HepG2 (cell line): ENCODE results near the gene UBTF. TPM values are rescaled to one million over a fixed set of nuclear protein-coding genes. Genes with fewer than 3 reads are reported as not detected.

Experiments
- ATAC-seq: fragments of 200-7000 bp; cut with Tn5 transposase; 3 replicates; pipeline ENCODE4 v1.9.1; 2020; ENCODE audit warnings: mild to moderate bottlenecking, moderate library complexity
- BruUV-seq: library from RNA; stranded (reverse); fragments of 400-500 nt; replicated peaks from 2 replicates; lab custom pipeline; 2021; lab: Mats Ljungman, UMichigan
- CTCF ChIA-PET: fragments of 300-600 bp; formaldehyde crosslinking; extraction: SDS; loops from one replicate; lab custom pipeline; 2021; ENCODE audit warnings: low total read pairs, inconsistent platforms, low intra/inter-chr PET ratio; lab: Yijun Ruan, JAX
- POLR2A ChIA-PET: fragments of 350-600 bp; sonication (Branson Sonifier 250); formaldehyde crosslinking; loops from one replicate; lab custom pipeline; 2020; ENCODE audit warnings: antibody characterized with exemption, inconsistent platforms; lab: Yijun Ruan, JAX
- DNase-seq: peaks from one replicate; pipeline ENCODE4 v3.0.0-alpha.2; 2015; ENCODE audit warnings: low spot score
- FAIRE-seq: peaks from 3 replicates; lab custom pipeline; 2011; peaks lifted over from hg19 to GRCh38; lab: Jason Lieb, UNC
- H2AFZ ChIP-seq: one replicate; pipeline ENCODE4 v1.6.1; 2011; ENCODE audit warnings: low read length, inconsistent platforms
- H3K27ac ChIP-seq: fragments of 300-600 bp; 3 replicates; pipeline ENCODE4 v1.8.0; 2011; ENCODE audit warnings: mixed run types, mild to moderate bottlenecking, mixed read lengths, low read length, inconsistent platforms; ENCODE audit not compliant: insufficient read depth; ENCODE audit errors: extremely low read length
- H3K27me3 ChIP-seq, 2 experiments: fragments of 200-600 bp in 1 of 2; 2 replicates in 1 of 2; 3 replicates in 1 of 2; pipeline versions ENCODE4 v1.6.0 to v1.8.0; 2011; ENCODE audit warnings: low read length in 2 of 2, mild to moderate bottlenecking in 2 of 2, moderate library complexity in 2 of 2, inconsistent platforms in 1 of 2; ENCODE audit not compliant: insufficient read depth in 2 of 2, control insufficient read depth in 1 of 2
- H3K36me3 ChIP-seq, 2 experiments: fragments of 200-600 bp in 1 of 2; replicated peaks in 1 of 2; 2 replicates in 1 of 2; 3 replicates in 1 of 2; pipeline versions ENCODE4 v1.5.1 to v1.8.0; 2011; ENCODE audit warnings: low read length in 2 of 2, inconsistent platforms in 1 of 2; ENCODE audit not compliant: insufficient read depth in 2 of 2, control insufficient read depth in 1 of 2
- H3K4me1 ChIP-seq: 2 replicates; pipeline ENCODE4 v1.5.1; 2012; ENCODE audit warnings: low read length, inconsistent platforms; ENCODE audit not compliant: insufficient read depth
- H3K4me2 ChIP-seq: 2 replicates; pipeline ENCODE4 v1.6.0; 2011; ENCODE audit warnings: low read depth, low read length, inconsistent platforms
- H3K4me3 ChIP-seq, 3 experiments: fragments of 200-600 bp in 1 of 3; sonication (generic), shearing (Covaris generic) in 1 of 3; replicated peaks in 1 of 3; 2 replicates each; pipeline ENCODE4 v1.5.1; 2011 to 2016; ENCODE audit warnings: low read length in 3 of 3, inconsistent platforms in 2 of 3, low read depth in 2 of 3, mild to moderate bottlenecking in 2 of 3, control low read depth in 1 of 3, mixed read lengths in 1 of 3; ENCODE audit not compliant: insufficient read depth in 1 of 3
- H3K79me2 ChIP-seq: one replicate; pipeline ENCODE4 v1.6.1; 2011; ENCODE audit warnings: low read length, inconsistent platforms; ENCODE audit not compliant: insufficient read depth
- H3K9ac ChIP-seq: 2 replicates; pipeline ENCODE4 v1.6.0; 2011; ENCODE audit warnings: mild to moderate bottlenecking, low read depth, low read length, inconsistent platforms; ENCODE audit not compliant: insufficient read depth
- H3K9me3 ChIP-seq: 2 replicates; pipeline ENCODE4 v1.5.1; 2012; ENCODE audit warnings: mild to moderate bottlenecking, low read length
- H4K20me1 ChIP-seq: 2 replicates; pipeline ENCODE4 v1.6.0; 2011; ENCODE audit warnings: inconsistent platforms, mild to moderate bottlenecking, low read length, moderate library complexity; ENCODE audit not compliant: insufficient read depth
- ELF1 ChIP-seq: sonication (generic); formaldehyde crosslinking; IDR thresholded peaks from 2 replicates; pipeline ENCODE4 v1.4.0; 2020; ENCODE audit warnings: missing genetic modification reagents
- HNF4G ChIP-seq, 2 experiments: sonication (generic) in 1 of 2; formaldehyde crosslinking in 1 of 2; IDR thresholded peaks; 2 replicates each; pipeline versions ENCODE4 v1.4.0 to v1.6.1; 2011 to 2020; ENCODE audit warnings: borderline replicate concordance in 2 of 2, low read depth in 2 of 2, mild to moderate bottlenecking in 2 of 2, low read length in 1 of 2, missing genetic modification reagents in 1 of 2, moderate library complexity in 1 of 2
- NONO ChIP-seq, 2 experiments: fragments of 450-650 bp in 1 of 2; sonication (generic) in 1 of 2; formaldehyde crosslinking in 1 of 2; IDR thresholded peaks in 1 of 2; conservative IDR thresholded peaks in 1 of 2; 2 replicates each; pipeline versions ENCODE4 v1.6.1 to v1.8.0; 2017 to 2022; ENCODE audit warnings: mild to moderate bottlenecking in 1 of 2, missing genetic modification reagents in 1 of 2, moderate library complexity in 1 of 2
- NR2F1 ChIP-seq, 2 experiments: fragments of 450-650 bp in 1 of 2; formaldehyde crosslinking in 1 of 2; IDR thresholded peaks; 2 replicates each; pipeline versions ENCODE4 v1.5.0 to v1.6.1; 2016 to 2020; ENCODE audit warnings: mild to moderate bottlenecking in 1 of 2, missing compliant biosample characterization in 1 of 2, missing genetic modification reagents in 1 of 2, moderate library complexity in 1 of 2
- ZC3H4 ChIP-seq: sonication (generic); formaldehyde crosslinking; IDR thresholded peaks from 2 replicates; pipeline ENCODE4 v1.4.0; 2020; ENCODE audit warnings: missing genetic modification reagents, borderline replicate concordance
- ZNF24 ChIP-seq: fragments of 450-650 bp; IDR thresholded peaks from 2 replicates; pipeline ENCODE4 v1.6.1; 2017; ENCODE audit warnings: antibody characterized with exemption, mild to moderate bottlenecking
- ZNF33B ChIP-seq: sonication (generic); formaldehyde crosslinking; IDR thresholded peaks from 2 replicates; pipeline ENCODE4 v1.5.1; 2020; ENCODE audit warnings: mild to moderate bottlenecking, missing genetic modification reagents
- ZNF44 ChIP-seq: sonication (generic); formaldehyde crosslinking; IDR thresholded peaks from 2 replicates; pipeline ENCODE4 v1.5.1; 2020; ENCODE audit warnings: mild to moderate bottlenecking, missing genetic modification reagents
- WGBS: methylation state at CpG from one replicate; pipeline ENCODE4 v1.1.6; 2017; ENCODE audit warnings: low lambda C conversion rate; 5-methylcytosine and 5-hydroxymethylcytosine counted together
- in situ Hi-C: cut with HindIII; loops from 2 replicates; pipeline ENCODE4 v1.10.0; 2017; ENCODE audit warnings: low pct_unique_long_range_greater_than_20kb; ENCODE audit not compliant: extremely low pct_ligation_motif_present
- intact Hi-C: fragments of 100-400 bp; cut with micrococcal nuclease; formaldehyde crosslinking; loops from one replicate; pipeline ENCODE4 v1.10.0; 2022; ENCODE audit not compliant: unreplicated experiment
- polyA plus RNA-seq, 8 experiments: library from polyadenylated mRNA; depleted of rRNA in 3 of 8; stranded (reverse) in 7 of 8; unstranded in 1 of 8; fragments of >200 nt; fragmentation: Illumina TruSeq in 4 of 8; extraction: Trizol in 4 of 8; gene quantifications; 2 replicates each; pipeline versions ENCODE4 v1.2.1 to v1.2.3, GENCODE V29; 2011 to 2016; ENCODE audit warnings: low read depth in 4 of 8, missing spikeins in 1 of 8, mixed read lengths in 1 of 8; ENCODE audit not compliant: insufficient read depth in 1 of 8
- total RNA-seq, 5 experiments: library from RNA; depleted of rRNA; stranded (reverse); fragments of >200 nt; fragmentation: Illumina TruSeq; extraction: Trizol; gene quantifications; 2 replicates each; pipeline ENCODE4 v1.2.3, GENCODE V29; 2016; ENCODE audit warnings: low read depth in 1 of 5
- TF ChIP-seq, protein P1 (sequence below): sonication (generic); formaldehyde crosslinking; conservative IDR thresholded peaks from 2 replicates; pipeline ENCODE4 v1.4.0; 2020; ENCODE audit warnings: missing genetic modification reagents
- TF ChIP-seq, protein P2 (sequence below): IDR thresholded peaks from 2 replicates; pipeline ENCODE4 v1.6.1; 2016
- TF ChIP-seq, protein P3 (sequence below): IDR thresholded peaks from 2 replicates; pipeline ENCODE4 v1.6.1; 2016; ENCODE audit warnings: mild to moderate bottlenecking
- TF ChIP-seq, protein P4 (sequence below): sonication (generic); formaldehyde crosslinking; IDR thresholded peaks from 2 replicates; pipeline ENCODE4 v1.4.0; 2020; ENCODE audit warnings: low read depth, missing genetic modification reagents

The UBTF gene
- total and polyA plus RNA-seq, 2 of the 13 experiments (the other 11 are each of a cell fraction or from before 2014, with no cell fraction given), result 15.2 to 60.9 TPM

DNA sequence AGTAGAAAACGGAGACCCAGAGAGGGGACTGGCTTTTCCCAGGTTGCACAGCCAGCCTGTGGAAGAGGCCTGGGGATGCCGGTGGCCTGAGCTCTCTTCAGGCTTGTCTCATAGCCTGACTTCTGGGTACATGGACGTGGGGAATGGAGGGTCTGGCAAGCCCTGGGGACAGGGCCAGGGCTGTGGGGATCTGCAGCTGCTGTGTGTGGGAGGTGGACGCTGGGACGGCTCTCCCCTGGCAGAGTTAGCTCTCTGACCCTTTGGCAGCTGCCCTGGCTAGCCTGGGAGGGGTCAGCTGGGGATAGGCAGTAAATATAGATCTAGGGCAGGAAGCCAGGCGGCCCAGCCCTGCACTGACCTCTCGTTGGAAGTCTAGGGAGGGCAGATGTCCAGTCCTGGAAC, 28.0 kb upstream of the UBTF start (continued):
- TF ChIP-seq ZC3H4, result no peak
- no peak for TF ChIP-seq NONO (IDR thresholded peaks at IDR 0.05)
- no peak for TF ChIP-seq NONO (CRISPR knock-in tag; conservative IDR thresholded peaks at IDR 0.05)
- TF ChIP-seq ELF1 (CRISPR knock-in tag), result no peak
- TF ChIP-seq ZNF24, result no peak
- TF ChIP-seq, protein P1, sequence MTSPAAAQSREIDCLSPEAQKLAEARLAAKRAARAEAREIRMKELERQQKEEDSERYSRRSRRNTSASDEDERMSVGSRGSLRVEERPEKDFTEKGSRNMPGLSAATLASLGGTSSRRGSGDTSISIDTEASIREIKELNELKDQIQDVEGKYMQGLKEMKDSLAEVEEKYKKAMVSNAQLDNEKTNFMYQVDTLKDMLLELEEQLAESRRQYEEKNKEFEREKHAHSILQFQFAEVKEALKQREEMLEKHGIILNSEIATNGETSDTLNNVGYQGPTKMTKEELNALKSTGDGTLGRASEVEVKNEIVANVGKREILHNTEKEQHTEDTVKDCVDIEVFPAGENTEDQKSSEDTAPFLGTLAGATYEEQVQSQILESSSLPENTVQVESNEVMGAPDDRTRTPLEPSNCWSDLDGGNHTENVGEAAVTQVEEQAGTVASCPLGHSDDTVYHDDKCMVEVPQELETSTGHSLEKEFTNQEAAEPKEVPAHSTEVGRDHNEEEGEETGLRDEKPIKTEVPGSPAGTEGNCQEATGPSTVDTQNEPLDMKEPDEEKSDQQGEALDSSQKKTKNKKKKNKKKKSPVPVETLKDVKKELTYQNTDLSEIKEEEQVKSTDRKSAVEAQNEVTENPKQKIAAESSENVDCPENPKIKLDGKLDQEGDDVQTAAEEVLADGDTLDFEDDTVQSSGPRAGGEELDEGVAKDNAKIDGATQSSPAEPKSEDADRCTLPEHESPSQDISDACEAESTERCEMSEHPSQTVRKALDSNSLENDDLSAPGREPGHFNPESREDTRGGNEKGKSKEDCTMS (CRISPR knock-in tag), result no peak
- TF ChIP-seq, all 625 proteins: peak for 15

DNA sequence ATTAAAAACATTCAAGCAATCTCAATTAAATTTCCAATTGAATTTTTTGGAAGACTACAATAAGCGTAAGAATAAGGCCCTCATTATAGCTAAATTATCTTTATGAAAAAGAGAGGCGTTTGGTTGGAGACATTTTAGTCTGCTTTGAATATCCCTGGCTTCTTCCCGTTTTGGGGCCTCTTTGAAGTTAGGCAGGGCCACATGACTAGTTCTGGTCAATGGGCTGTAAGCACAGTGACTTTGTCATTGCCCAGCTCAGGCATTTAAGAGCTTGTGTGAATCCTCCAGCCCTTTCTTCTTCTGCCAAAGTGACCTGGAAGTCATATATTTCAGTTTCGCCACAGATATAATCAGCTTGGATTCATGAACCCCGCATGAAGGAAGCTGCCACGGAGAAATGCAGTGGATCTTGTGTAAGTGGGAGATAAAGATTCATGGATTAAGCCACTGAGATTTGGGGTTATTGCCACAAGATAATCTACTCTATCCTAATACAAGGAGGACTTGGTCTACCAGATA, 21.7 kb upstream of the UBTF start:
- in situ Hi-C loops, result loop anchor here (10.0 kb wide), 1 partner anchor 56 kb away; the partner anchor contains the start of gene TMUB2
- peaks cover 0 to 24% of the 10 kb centered on the region in 2 experiments; a peak in 3 of 5 replicates for H3K27me3 ChIP-seq
- no peak overlapping the region for H3K4me3 ChIP-seq
- TF ChIP-seq, protein P2, sequence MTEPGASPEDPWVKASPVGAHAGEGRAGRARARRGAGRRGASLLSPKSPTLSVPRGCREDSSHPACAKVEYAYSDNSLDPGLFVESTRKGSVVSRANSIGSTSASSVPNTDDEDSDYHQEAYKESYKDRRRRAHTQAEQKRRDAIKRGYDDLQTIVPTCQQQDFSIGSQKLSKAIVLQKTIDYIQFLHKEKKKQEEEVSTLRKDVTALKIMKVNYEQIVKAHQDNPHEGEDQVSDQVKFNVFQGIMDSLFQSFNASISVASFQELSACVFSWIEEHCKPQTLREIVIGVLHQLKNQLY (CRISPR knock-in tag), result no peak
- TF ChIP-seq ZNF33B (CRISPR knock-in tag), result no peak
- TF ChIP-seq, protein P3, sequence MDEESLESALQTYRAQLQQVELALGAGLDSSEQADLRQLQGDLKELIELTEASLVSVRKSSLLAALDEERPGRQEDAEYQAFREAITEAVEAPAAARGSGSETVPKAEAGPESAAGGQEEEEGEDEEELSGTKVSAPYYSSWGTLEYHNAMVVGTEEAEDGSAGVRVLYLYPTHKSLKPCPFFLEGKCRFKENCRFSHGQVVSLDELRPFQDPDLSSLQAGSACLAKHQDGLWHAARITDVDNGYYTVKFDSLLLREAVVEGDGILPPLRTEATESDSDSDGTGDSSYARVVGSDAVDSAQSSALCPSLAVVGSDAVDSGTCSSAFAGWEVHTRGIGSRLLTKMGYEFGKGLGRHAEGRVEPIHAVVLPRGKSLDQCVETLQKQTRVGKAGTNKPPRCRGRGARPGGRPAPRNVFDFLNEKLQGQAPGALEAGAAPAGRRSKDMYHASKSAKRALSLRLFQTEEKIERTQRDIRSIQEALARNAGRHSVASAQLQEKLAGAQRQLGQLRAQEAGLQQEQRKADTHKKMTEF (CRISPR knock-in tag), result no peak
- no peak for TF ChIP-seq HNF4G (IDR thresholded peaks at IDR 0.05; ENCODE audit: borderline replicate concordance, low read depth, low read length)
- no peak for TF ChIP-seq HNF4G (CRISPR knock-in tag; IDR thresholded peaks at IDR 0.05; ENCODE audit: borderline replicate concordance, low read depth)
- TF ChIP-seq, protein P4, sequence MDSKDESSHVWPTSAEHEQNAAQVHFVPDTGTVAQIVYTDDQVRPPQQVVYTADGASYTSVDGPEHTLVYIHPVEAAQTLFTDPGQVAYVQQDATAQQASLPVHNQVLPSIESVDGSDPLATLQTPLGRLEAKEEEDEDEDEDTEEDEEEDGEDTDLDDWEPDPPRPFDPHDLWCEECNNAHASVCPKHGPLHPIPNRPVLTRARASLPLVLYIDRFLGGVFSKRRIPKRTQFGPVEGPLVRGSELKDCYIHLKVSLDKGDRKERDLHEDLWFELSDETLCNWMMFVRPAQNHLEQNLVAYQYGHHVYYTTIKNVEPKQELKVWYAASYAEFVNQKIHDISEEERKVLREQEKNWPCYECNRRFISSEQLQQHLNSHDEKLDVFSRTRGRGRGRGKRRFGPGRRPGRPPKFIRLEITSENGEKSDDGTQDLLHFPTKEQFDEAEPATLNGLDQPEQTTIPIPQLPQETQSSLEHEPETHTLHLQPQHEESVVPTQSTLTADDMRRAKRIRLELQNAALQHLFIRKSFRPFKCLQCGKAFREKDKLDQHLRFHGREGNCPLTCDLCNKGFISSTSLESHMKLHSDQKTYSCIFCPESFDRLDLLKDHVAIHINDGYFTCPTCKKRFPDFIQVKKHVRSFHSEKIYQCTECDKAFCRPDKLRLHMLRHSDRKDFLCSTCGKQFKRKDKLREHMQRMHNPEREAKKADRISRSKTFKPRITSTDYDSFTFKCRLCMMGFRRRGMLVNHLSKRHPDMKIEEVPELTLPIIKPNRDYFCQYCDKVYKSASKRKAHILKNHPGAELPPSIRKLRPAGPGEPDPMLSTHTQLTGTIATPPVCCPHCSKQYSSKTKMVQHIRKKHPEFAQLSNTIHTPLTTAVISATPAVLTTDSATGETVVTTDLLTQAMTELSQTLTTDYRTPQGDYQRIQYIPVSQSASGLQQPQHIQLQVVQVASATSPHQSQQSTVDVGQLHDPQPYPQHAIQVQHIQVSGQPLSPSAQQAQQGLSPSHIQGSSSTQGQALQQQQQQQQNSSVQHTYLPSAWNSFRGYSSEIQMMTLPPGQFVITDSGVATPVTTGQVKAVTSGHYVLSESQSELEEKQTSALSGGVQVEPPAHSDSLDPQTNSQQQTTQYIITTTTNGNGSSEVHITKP, result no peak
- no peak for TF ChIP-seq ZNF44 (CRISPR knock-in tag)
- TF ChIP-seq NR2F1 (CRISPR knock-in tag; IDR thresholded peaks at IDR 0.05), result no peak
- no peak overlapping the region for H3K27ac ChIP-seq
- intact Hi-C loops, result no loop called here
- H2AFZ ChIP-seq, result no peak overlapping the region
- CTCF ChIA-PET, result no interaction called here
- no peaks in the 10 kb centered on the region for H3K36me3 ChIP-seq
- 44% methylated on average over 6 of the region's 6 CpGs for WGBS
- no peaks in the 10 kb centered on the region for H3K79me2 ChIP-seq
- no peaks in the 10 kb centered on the region for H4K20me1 ChIP-seq
- H3K9ac ChIP-seq, result no peak overlapping the region
- no TSS peak for BruUV-seq
- FAIRE-seq (no peak), ATAC-seq (no peak), DNase-seq (no peak)
- H3K9me3 ChIP-seq, result no peaks in the 10 kb centered on the region
- H3K4me1 ChIP-seq, result peaks cover 5% of the 10 kb centered on the region
- H3K4me2 ChIP-seq, result no peak overlapping the region
- POLR2A ChIA-PET, result no interaction called here
